ENCODE results near the gene RUNX1.

DNA sequence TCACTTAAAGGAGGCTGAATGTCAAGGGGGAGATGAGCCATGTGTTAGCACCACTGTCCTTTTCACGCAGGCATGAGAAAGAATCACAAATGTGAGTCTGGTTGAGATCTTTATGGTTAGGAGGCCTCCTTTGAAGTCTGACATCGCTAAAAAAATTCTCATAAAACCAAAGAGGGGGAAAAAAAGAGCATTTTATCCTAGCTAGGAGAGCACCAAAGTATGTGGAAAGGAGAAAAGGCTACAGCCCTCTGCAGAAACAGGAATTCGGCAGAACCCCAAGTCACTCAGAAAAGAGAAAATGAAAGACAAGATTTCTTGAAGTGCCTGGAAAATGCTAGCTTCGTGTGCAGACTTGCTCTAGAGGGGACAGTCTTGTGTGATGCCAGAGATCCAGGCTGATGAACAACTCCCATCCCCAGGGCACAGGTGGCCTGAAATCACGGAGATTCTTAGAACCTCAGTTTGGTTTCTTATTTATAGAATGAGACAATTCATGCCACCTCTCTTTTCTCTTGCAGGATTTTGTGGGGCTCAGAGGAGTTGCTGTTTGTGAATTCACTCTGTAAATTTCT, 61.5 kb downstream of the RUNX1 start:
- TF ChIP-seq, protein P1, sequence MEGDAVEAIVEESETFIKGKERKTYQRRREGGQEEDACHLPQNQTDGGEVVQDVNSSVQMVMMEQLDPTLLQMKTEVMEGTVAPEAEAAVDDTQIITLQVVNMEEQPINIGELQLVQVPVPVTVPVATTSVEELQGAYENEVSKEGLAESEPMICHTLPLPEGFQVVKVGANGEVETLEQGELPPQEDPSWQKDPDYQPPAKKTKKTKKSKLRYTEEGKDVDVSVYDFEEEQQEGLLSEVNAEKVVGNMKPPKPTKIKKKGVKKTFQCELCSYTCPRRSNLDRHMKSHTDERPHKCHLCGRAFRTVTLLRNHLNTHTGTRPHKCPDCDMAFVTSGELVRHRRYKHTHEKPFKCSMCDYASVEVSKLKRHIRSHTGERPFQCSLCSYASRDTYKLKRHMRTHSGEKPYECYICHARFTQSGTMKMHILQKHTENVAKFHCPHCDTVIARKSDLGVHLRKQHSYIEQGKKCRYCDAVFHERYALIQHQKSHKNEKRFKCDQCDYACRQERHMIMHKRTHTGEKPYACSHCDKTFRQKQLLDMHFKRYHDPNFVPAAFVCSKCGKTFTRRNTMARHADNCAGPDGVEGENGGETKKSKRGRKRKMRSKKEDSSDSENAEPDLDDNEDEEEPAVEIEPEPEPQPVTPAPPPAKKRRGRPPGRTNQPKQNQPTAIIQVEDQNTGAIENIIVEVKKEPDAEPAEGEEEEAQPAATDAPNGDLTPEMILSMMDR (IDR thresholded peaks at IDR 0.05; ENCODE audit: low read depth, low read length), result no peak
- no peak for TF ChIP-seq EZH2phosphoT487 (IDR thresholded peaks at IDR 0.05; ENCODE audit: low read depth)
